K562 (cell line): ENCODE measurements around the gene NOL4L. TPM values are rescaled to one million over a fixed set of nuclear protein-coding genes. Genes with fewer than 3 reads are reported as not detected.

ENCODE experiments used
- ATAC-seq: fragments of 200-7000 bp; cut with Tn5 transposase; 3 replicates; pipeline ENCODE4 v1.9.1; 2020; ENCODE audit warnings: moderate library complexity
- BruUV-seq: library from RNA; stranded (reverse); fragments of 400-500 nt; replicated peaks from 2 replicates; lab custom pipeline; 2021; lab: Mats Ljungman, UMichigan
- CTCF ChIA-PET: fragments of 300-600 bp; formaldehyde crosslinking; extraction: SDS; loops from one replicate; lab custom pipeline; 2021; ENCODE audit warnings: low intra/inter-chr PET ratio; lab: Yijun Ruan, JAX
- POLR2A ChIA-PET: fragments of 300-600, 350-650 bp; sonication (Branson Sonifier 250); formaldehyde crosslinking; extraction: SDS; loops from one replicate; lab custom pipeline; 2021; ENCODE audit warnings: antibody characterized with exemption, inconsistent platforms; lab: Yijun Ruan, JAX
- DNase-seq, 4 experiments: peaks; one replicate each; pipeline versions ENCODE4 v3.0.0 to v3.0.0-alpha.2; 2011 to 2018; ENCODE audit warnings: low spot score in 3 of 4, mixed read lengths in 3 of 4; ENCODE audit errors: extremely low read depth in 1 of 4
- FAIRE-seq: peaks from 2 replicates; lab custom pipeline; 2011; peaks lifted over from hg19 to GRCh38; lab: Jason Lieb, UNC
- H2AFZ ChIP-seq: 2 replicates; pipeline ENCODE4 v1.6.0; 2011; ENCODE audit warnings: low read depth, low read length, control low read depth, inconsistent platforms
- H3K27ac ChIP-seq: fragments of 200-600 bp; 3 replicates; pipeline ENCODE4 v1.8.0; 2011; ENCODE audit warnings: low read depth, mild to moderate bottlenecking, control low read depth, inconsistent platforms, low read length, moderate library complexity, mixed read lengths; ENCODE audit errors: extremely low read depth
- H3K27me3 ChIP-seq, 2 experiments: fragments of 300-600 bp in 1 of 2; 2 replicates in 1 of 2; 3 replicates in 1 of 2; pipeline versions ENCODE4 v1.6.0 to v1.8.0; 2011; ENCODE audit warnings: inconsistent platforms in 2 of 2, low read length in 2 of 2, mild to moderate bottlenecking in 1 of 2, mixed read lengths in 1 of 2, moderate library complexity in 1 of 2; ENCODE audit not compliant: control insufficient read depth in 2 of 2, insufficient read depth in 2 of 2
- H3K36me3 ChIP-seq: fragments of 300-600 bp; 3 replicates; pipeline ENCODE4 v1.8.0; 2011; ENCODE audit warnings: mild to moderate bottlenecking, low read length, inconsistent platforms; ENCODE audit not compliant: control insufficient read depth, insufficient read depth
- H3K4me1 ChIP-seq, 2 experiments: fragments of 200-600 bp in 1 of 2; replicated peaks in 1 of 2; 2 replicates in 1 of 2; 3 replicates in 1 of 2; pipeline versions ENCODE4 v1.5.1 to v1.8.0; 2011; ENCODE audit warnings: inconsistent platforms in 2 of 2, low read length in 2 of 2, mild to moderate bottlenecking in 1 of 2, mixed read lengths in 1 of 2, moderate library complexity in 1 of 2; ENCODE audit not compliant: control insufficient read depth in 2 of 2, insufficient read depth in 2 of 2
- H3K4me2 ChIP-seq: 2 replicates; pipeline ENCODE4 v1.6.1; 2011; ENCODE audit warnings: low read length, control low read depth, inconsistent platforms, mixed read lengths; ENCODE audit not compliant: insufficient read depth
- H3K4me3 ChIP-seq: fragments of 200-600 bp; sonication (generic), shearing (Covaris generic); 2 replicates; pipeline ENCODE4 v1.5.1; 2016; ENCODE audit warnings: control low read depth, inconsistent platforms
- H3K79me2 ChIP-seq: fragments of 200-600 bp; 3 replicates; pipeline ENCODE4 v1.8.0; 2011; ENCODE audit warnings: low read length, inconsistent platforms; ENCODE audit not compliant: control insufficient read depth, insufficient read depth
- H3K9ac ChIP-seq, 2 experiments: 2 replicates each; pipeline versions ENCODE4 v1.6.0 to v1.6.1; 2011; ENCODE audit warnings: low read depth in 2 of 2, low read length in 2 of 2, control low read depth in 1 of 2, inconsistent platforms in 1 of 2, mild to moderate bottlenecking in 1 of 2, mixed read lengths in 1 of 2; ENCODE audit not compliant: insufficient read depth in 1 of 2
- H3K9me1 ChIP-seq: one replicate; pipeline ENCODE4 v1.6.0; 2011; ENCODE audit warnings: inconsistent platforms, mild to moderate bottlenecking, low read length, moderate library complexity; ENCODE audit not compliant: control insufficient read depth, insufficient read depth
- H3K9me3 ChIP-seq: replicated peaks from 2 replicates; pipeline ENCODE4 v1.5.1; 2011; ENCODE audit warnings: low read depth, low read length, inconsistent platforms; ENCODE audit not compliant: control insufficient read depth, insufficient read depth
- H4K20me1 ChIP-seq: replicated peaks from 2 replicates; pipeline ENCODE4 v1.6.1; 2011; ENCODE audit warnings: low read length, inconsistent platforms, mixed read lengths; ENCODE audit not compliant: control insufficient read depth, insufficient read depth
- CBX3 ChIP-seq, 2 experiments: IDR thresholded peaks; 1 replicate in 1 of 2; 2 replicates in 1 of 2; pipeline ENCODE4 v1.6.1; 2012; ENCODE audit warnings: inconsistent platforms in 2 of 2, low read length in 2 of 2, borderline replicate concordance in 1 of 2, control low read depth in 1 of 2
- DNMT1 ChIP-seq: fragments of 450-650 bp; IDR thresholded peaks from 2 replicates; pipeline ENCODE4 v1.6.1; 2016; ENCODE audit warnings: antibody characterized with exemption, mild to moderate bottlenecking
- HMBOX1 ChIP-seq: sonication (generic); IDR thresholded peaks from 2 replicates; pipeline ENCODE4 v1.6.1; 2016
- NONO ChIP-seq, 2 experiments: fragments of 200-400 bp in 1 of 2; fragments of 450-650 bp in 1 of 2; formaldehyde crosslinking in 1 of 2; IDR thresholded peaks; 2 replicates each; pipeline ENCODE4 v1.6.1; 2017; ENCODE audit warnings: low read depth in 2 of 2, mild to moderate bottlenecking in 2 of 2, moderate library complexity in 2 of 2, low read length in 1 of 2
- PPARD ChIP-seq: fragments of 250-450 bp; sonication (Bioruptor Pico); IDR thresholded peaks from 2 replicates; pipeline ENCODE4 v1.8.0; 2022; ENCODE audit warnings: inconsistent platforms, mild to moderate bottlenecking, moderate library complexity
- RBFOX2 ChIP-seq: fragments of 200-400 bp; formaldehyde crosslinking; IDR thresholded peaks from 2 replicates; pipeline ENCODE4 v1.6.1; 2017; ENCODE audit warnings: low read depth, mild to moderate bottlenecking, low read length, moderate library complexity
- TCF7 ChIP-seq: sonication (generic); IDR thresholded peaks from 2 replicates; pipeline ENCODE4 v1.6.1; 2016; ENCODE audit warnings: antibody characterized with exemption, borderline replicate concordance
- ZZZ3 ChIP-seq: fragments of 450-650 bp; IDR thresholded peaks from 2 replicates; pipeline ENCODE4 v1.6.1; 2016; ENCODE audit warnings: antibody characterized with exemption, mild to moderate bottlenecking, moderate library complexity
- WGBS: fragments of 100-300 bp; shearing (Covaris generic); methylation state at CpG from one replicate; pipeline ENCODE4 v1.1.6; 2016; ENCODE audit warnings: low coverage, mixed read lengths; ENCODE audit not compliant: insufficient coverage; ENCODE audit errors: missing lambda C conversion rate; 5-methylcytosine and 5-hydroxymethylcytosine counted together
- in situ Hi-C: fragments of 300-500 bp; cut with MboI; formaldehyde crosslinking; loops from 4 replicates; pipeline ENCODE4 v1.15.0; 2018; ENCODE audit warnings: inconsistent platforms, mixed read lengths
- intact Hi-C: fragments of 100-400 bp; cut with micrococcal nuclease; formaldehyde crosslinking; loops from 2 replicates; pipeline ENCODE4 v1.14.2; 2022
- polyA plus RNA-seq, 8 experiments: library from polyadenylated mRNA; depleted of rRNA in 4 of 8; stranded (reverse) in 5 of 8; unstranded in 3 of 8; fragments of >200 nt; fragmentation: Nextera tagmentation in 2 of 8; fragmentation: Illumina TruSeq in 1 of 8; extraction: Ambion mirVana in 2 of 8; extraction: Trizol in 1 of 8; gene quantifications; 2 replicates each; pipeline versions ENCODE4 v1.2.1 to v1.2.3, GENCODE V29; 2011 to 2014; ENCODE audit warnings: inconsistent platforms in 1 of 8, missing spikeins in 1 of 8
- total RNA-seq, 7 experiments: library from RNA; depleted of rRNA in 6 of 7; stranded (reverse); fragments of >200 nt in 6 of 7; fragmentation: Illumina TruSeq in 2 of 7; extraction: Trizol in 2 of 7; gene quantifications; 2 replicates each; pipeline versions ENCODE4 v1.2.1 to v1.2.3, GENCODE V29; 2011 to 2021; ENCODE audit warnings: low replicate concordance in 1 of 7
- TF ChIP-seq, protein P1 (sequence below), 2 experiments: fragments of 450-650 bp; conservative IDR thresholded peaks; 2 replicates each; pipeline ENCODE4 v1.6.1; 2017; ENCODE audit warnings: mild to moderate bottlenecking in 2 of 2, moderate library complexity in 2 of 2
- TF ChIP-seq, protein P2 (sequence below): fragments of 450-650 bp; IDR thresholded peaks from 2 replicates; pipeline ENCODE4 v1.6.1; 2018; ENCODE audit not compliant: partially characterized antibody

Gene NOL4L
- total and polyA plus RNA-seq, 9 of the 15 experiments (the other 6 are each of a cell fraction or from before 2014, with no cell fraction given) = 5.1 to 36.2 (median 13.6) TPM

GRCh38 chr20:32609111-32609773, 24.1 kb upstream of the NOL4L start:
- BruUV-seq = no TSS peak
- 80% methylated on average over 9 of the region's 14 CpGs for WGBS
- peaks cover 11% of the 10 kb centered on the region; the same call in 2 of the 3 replicates for H3K36me3 ChIP-seq
- in situ Hi-C loops = no loop called here
- DNase-seq = no peak
- POLR2A ChIA-PET = interaction anchor here (1.0 kb wide), 1 partner anchor 9 kb away, joined by 4 read pairs; no protein-coding TSS in a partner anchor
- no peak overlapping the region for H3K4me3 ChIP-seq
- ATAC-seq = no peak
- no peaks in the 10 kb centered on the region for H3K9me3 ChIP-seq
- H3K9me1 ChIP-seq = peaks cover 8% of the 10 kb centered on the region
- H3K27ac ChIP-seq = no peak overlapping the region
- CTCF ChIA-PET = no interaction called here
- H4K20me1 ChIP-seq = peaks cover 16% of the 10 kb centered on the region; the same call in 1 of the 2 replicates
- H3K9ac ChIP-seq = peak overlapping the region in 1 of 2 experiments; percentile 65; a peak in 2 of 4 replicates
- H3K4me1 ChIP-seq = peaks cover 21 to 62% of the 10 kb centered on the region in 2 experiments; a peak in 4 of 5 replicates
- no peak for FAIRE-seq
- H3K4me2 ChIP-seq = no peak overlapping the region
- no peak overlapping the region for H2AFZ ChIP-seq
- intact Hi-C loops = no loop called here
- H3K79me2 ChIP-seq = peaks cover 11% of the 10 kb centered on the region
- no peaks in the 10 kb centered on the region for H3K27me3 ChIP-seq
- TF ChIP-seq, protein P1, sequence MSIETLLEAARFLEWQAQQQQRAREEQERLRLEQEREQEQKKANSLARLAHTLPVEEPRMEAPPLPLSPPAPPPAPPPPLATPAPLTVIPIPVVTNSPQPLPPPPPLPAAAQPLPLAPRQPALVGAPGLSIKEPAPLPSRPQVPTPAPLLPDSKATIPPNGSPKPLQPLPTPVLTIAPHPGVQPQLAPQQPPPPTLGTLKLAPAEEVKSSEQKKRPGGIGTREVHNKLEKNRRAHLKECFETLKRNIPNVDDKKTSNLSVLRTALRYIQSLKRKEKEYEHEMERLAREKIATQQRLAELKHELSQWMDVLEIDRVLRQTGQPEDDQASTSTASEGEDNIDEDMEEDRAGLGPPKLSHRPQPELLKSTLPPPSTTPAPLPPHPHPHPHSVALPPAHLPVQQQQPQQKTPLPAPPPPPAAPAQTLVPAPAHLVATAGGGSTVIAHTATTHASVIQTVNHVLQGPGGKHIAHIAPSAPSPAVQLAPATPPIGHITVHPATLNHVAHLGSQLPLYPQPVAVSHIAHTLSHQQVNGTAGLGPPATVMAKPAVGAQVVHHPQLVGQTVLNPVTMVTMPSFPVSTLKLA (conservative IDR thresholded peaks at IDR 0.05) = no peak
- TF ChIP-seq NONO (IDR thresholded peaks at IDR 0.05; ENCODE audit: low read depth in 2 of 2, low read length in 1 of 2) (no peak), PPARD (CRISPR knock-in tag) (no peak), ZZZ3 (no peak), HMBOX1 (no peak), RBFOX2 (peak; percentile 48; the same call in 1 of the 2 replicates), TCF7 (no peak), DNMT1 (no peak), CBX3 (IDR thresholded peaks at IDR 0.05; ENCODE audit: borderline replicate concordance in 1 of 2, low read length in 2 of 2) (no peak)
- TF ChIP-seq, protein P2, sequence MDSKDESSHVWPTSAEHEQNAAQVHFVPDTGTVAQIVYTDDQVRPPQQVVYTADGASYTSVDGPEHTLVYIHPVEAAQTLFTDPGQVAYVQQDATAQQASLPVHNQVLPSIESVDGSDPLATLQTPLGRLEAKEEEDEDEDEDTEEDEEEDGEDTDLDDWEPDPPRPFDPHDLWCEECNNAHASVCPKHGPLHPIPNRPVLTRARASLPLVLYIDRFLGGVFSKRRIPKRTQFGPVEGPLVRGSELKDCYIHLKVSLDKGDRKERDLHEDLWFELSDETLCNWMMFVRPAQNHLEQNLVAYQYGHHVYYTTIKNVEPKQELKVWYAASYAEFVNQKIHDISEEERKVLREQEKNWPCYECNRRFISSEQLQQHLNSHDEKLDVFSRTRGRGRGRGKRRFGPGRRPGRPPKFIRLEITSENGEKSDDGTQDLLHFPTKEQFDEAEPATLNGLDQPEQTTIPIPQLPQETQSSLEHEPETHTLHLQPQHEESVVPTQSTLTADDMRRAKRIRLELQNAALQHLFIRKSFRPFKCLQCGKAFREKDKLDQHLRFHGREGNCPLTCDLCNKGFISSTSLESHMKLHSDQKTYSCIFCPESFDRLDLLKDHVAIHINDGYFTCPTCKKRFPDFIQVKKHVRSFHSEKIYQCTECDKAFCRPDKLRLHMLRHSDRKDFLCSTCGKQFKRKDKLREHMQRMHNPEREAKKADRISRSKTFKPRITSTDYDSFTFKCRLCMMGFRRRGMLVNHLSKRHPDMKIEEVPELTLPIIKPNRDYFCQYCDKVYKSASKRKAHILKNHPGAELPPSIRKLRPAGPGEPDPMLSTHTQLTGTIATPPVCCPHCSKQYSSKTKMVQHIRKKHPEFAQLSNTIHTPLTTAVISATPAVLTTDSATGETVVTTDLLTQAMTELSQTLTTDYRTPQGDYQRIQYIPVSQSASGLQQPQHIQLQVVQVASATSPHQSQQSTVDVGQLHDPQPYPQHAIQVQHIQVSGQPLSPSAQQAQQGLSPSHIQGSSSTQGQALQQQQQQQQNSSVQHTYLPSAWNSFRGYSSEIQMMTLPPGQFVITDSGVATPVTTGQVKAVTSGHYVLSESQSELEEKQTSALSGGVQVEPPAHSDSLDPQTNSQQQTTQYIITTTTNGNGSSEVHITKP = peak; percentile 19
